ENCODE measurements around the gene TNPO3. TPM values are rescaled to one million over a fixed set of nuclear protein-coding genes. Genes with fewer than 3 reads are reported as not detected.

Gene TNPO3
- total RNA-seq, 2 experiments from 2014 or later, result 58.4 to 59.3 TPM

DNA sequence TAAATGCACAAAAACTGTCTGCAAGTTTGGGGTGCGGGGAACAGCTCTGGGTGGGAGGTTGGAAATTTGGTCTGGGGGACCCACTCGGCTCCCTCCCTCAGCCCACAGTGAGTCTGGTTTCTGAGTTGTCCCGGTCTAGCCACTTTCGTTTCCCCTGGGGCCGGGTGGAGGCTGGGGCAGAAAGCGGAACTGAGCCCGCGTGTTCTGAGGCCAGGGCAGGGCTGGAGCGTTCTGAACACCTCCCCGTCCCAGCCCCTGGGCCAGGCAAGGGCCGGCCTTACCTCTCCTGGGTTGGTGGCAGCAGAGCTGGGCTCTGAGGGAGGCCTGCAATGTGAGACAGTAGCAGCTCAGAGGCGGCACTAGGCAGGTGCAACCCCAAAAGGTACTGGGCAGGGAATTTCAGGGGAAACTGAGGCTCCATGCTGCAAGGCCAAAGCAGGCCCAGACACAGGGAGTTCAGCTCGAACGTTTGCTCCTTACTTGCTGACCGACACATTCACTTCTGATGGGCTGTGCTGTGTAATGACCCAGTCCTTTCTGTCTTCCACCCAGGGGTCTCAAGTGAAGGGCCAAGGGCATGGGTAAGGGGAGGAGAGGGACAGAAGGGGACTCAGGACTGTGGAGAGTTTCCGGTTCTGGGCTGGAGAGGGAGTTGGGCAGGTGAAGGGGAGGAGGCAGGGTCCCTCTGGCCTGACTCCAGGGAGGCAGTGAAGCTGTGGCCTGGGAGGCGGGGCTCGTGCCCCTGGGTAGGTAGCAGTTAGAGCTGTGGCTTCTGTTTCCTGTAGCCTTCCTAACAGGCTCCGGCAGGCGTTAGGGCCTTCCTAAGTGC, 114.2 kb downstream of the TNPO3 start:
- Mint-ChIP-seq H3K4me1 (ENCODE audit: low read depth) (peaks cover 31% of the 10 kb centered on the region), H3K9me3 (no peaks in the 10 kb centered on the region), H3K27me3 (peaks cover 22% of the 10 kb centered on the region), H3K27ac (no peak overlapping the region), H3K36me3 (ENCODE audit: low read depth) (no peaks in the 10 kb centered on the region), H3K4me3 (peak overlapping the region; percentile 9)
- ATAC-seq (peak; percentile 15), DNase-seq (peak; percentile 19)
- ChIA-PET POLR2A (no interaction called here), CTCF (interaction anchor here (0.8 to 1.6 kb wide), 4 partner anchors 22 to 151 kb away, joined by 3 to 6 read pairs (median 4); no protein-coding TSS in a partner anchor)
- TF ChIP-seq CTCF (IDR thresholded peaks at IDR 0.05), result no peak
- intact Hi-C loops (cut with micrococcal nuclease), result no loop called here

DNA sequence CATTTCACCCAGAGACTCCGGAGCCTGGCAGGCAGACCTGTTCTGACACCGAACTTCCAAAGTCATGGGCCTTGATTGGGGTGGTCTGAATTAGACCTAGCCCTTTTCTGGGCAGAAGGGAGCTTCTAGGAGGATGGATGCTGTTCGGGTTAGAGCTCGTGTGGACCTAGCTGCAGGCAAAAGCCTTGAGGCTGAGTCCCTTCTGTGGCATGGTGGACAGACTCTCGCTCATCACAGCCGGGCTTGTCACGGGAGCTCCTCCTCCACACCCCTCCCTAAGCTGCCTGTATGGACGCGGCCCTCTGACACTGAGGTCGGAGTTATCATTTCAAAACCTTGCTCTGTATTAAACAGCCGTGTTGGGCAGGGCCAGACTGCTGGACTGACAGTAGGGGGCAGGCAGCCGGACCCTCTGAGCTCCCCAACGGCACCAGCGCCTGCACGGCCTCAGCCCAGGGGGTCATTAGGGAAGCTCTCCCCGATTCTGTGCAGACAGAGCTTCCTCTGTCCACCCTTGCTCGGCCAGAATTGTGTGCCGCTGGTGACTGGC, 115.0 kb downstream of the TNPO3 start:
- H3K27ac Mint-ChIP-seq, result no peak overlapping the region
- peak overlapping the region; percentile 80 for H3K4me3 Mint-ChIP-seq
- H3K36me3 Mint-ChIP-seq (ENCODE audit: low read depth), result no peaks in the 10 kb centered on the region
- no peak for TF ChIP-seq CTCF (IDR thresholded peaks at IDR 0.05)
- POLR2A ChIA-PET, result interaction anchor here (0.9 kb wide), 1 partner anchor 115 kb away, joined by 3 read pairs; the partner anchor contains the start of gene TNPO3
- intact Hi-C loops (cut with micrococcal nuclease), result no loop called here
- H3K9me3 Mint-ChIP-seq, result no peaks in the 10 kb centered on the region
- H3K4me1 Mint-ChIP-seq (ENCODE audit: low read depth), result peaks cover 31% of the 10 kb centered on the region
- ATAC-seq (no peak), DNase-seq (no peak)
- CTCF ChIA-PET, result interaction anchor here (1.0 to 1.6 kb wide), 3 partner anchors 23 to 152 kb away, joined by 3 to 6 read pairs (median 4); no protein-coding TSS in a partner anchor
- H3K27me3 Mint-ChIP-seq, result peaks cover 25% of the 10 kb centered on the region

- Mint-ChIP-seq H3K9me3 (no peaks in the 10 kb centered on the region), H3K27ac (no peak overlapping the region), H3K4me1 (ENCODE audit: low read depth) (peaks cover 31% of the 10 kb centered on the region), H3K27me3 (peaks cover 24% of the 10 kb centered on the region), H3K4me3 (peak overlapping the region; percentile 80), H3K36me3 (ENCODE audit: low read depth) (no peaks in the 10 kb centered on the region)
- intact Hi-C loops (cut with micrococcal nuclease), result no loop called here
- TF ChIP-seq CTCF (IDR thresholded peaks at IDR 0.05), result no peak
- POLR2A ChIA-PET, result interaction anchor here (0.9 kb wide), 1 partner anchor 116 kb away, joined by 3 read pairs; the partner anchor contains the start of gene TNPO3
- peak; percentile 52 for ATAC-seq
- DNase-seq, result peak; percentile 34
- CTCF ChIA-PET, result interaction anchor here (1.0 to 1.6 kb wide), 3 partner anchors 24 to 152 kb away, joined by 3 to 6 read pairs (median 4); no protein-coding TSS in a partner anchor
Observed at GRCh38 chr7:128939075-128939860, 115.6 kb downstream of the TNPO3 start.

DNA sequence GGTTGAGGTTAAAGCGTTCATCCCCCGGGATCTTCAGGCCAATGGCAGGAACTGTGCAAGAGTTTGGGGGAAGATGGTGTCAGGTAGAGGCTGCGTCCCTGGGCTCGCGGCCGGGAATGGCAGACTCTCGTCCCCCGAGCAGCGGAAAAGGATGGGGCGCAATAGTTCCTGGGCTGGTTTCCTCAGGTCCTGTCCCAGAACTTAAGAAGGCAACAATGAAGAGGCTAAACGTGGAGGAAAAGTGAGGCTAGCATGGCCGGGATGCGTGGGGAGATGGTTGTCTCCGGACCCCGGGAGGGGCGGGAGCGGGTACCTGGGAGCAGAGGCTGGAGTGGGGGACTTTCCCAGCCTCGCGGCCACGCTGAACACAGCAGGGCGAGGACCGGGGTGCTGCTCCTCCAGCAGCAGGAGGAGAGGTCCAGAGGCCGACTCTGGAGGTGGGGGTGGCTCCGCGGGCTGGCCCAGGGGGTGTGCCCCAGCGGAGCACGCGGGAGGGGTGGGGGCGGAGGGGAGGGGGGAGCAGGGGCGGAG, 116.3 kb downstream of the TNPO3 start:
- H3K4me1 Mint-ChIP-seq (ENCODE audit: low read depth), result peaks cover 34% of the 10 kb centered on the region
- peak; percentile 30 for DNase-seq
- H3K27ac Mint-ChIP-seq, result peak overlapping the region; percentile 68
- CTCF ChIA-PET, result interaction anchor here (2.5 kb wide), 1 partner anchor 9 kb away, joined by 9 read pairs; no protein-coding TSS in a partner anchor
- intact Hi-C loops (cut with micrococcal nuclease), result no loop called here
- TF ChIP-seq CTCF (IDR thresholded peaks at IDR 0.05), result no peak
- peak overlapping the region; percentile 80 for H3K4me3 Mint-ChIP-seq
- ATAC-seq, result peak; percentile 26
- no peaks in the 10 kb centered on the region for H3K9me3 Mint-ChIP-seq
- H3K27me3 Mint-ChIP-seq, result peaks cover 24% of the 10 kb centered on the region
- POLR2A ChIA-PET, result no interaction called here
- no peaks in the 10 kb centered on the region for H3K36me3 Mint-ChIP-seq (ENCODE audit: low read depth)

All from activated CD8-positive, alpha-beta T cell treated with anti-CD3 and anti-CD28 coated beads for 36 hours (primary cell).